Nephron progenitor cell (in vitro differentiated cells): ENCODE data around the gene CDC42BPA.
"Not testable (repeated sequence)": the region's sequence is repeated elsewhere in the genome, so short reads cannot be mapped to it uniquely, and the experiment has no call there.

ENCODE experiments used
- DNase-seq: peaks from one replicate; pipeline ENCODE4 v3.0.0; 2021
- H3K27ac Mint-ChIP-seq: 2 replicates; pipeline ENCODE4 v1.8.0; 2021; ENCODE audit warnings: mild to moderate bottlenecking, moderate library complexity, mixed read lengths
- H3K27me3 Mint-ChIP-seq: 2 replicates; pipeline ENCODE4 v1.8.0; 2021; ENCODE audit warnings: mild to moderate bottlenecking, low read depth, mixed read lengths; ENCODE audit not compliant: poor library complexity
- H3K36me3 Mint-ChIP-seq: 2 replicates; pipeline ENCODE4 v1.8.0; 2021; ENCODE audit warnings: low read depth, mixed read lengths
- H3K4me1 Mint-ChIP-seq: 2 replicates; pipeline ENCODE4 v1.8.0; 2021; ENCODE audit warnings: mixed read lengths
- H3K4me3 Mint-ChIP-seq: 2 replicates; pipeline ENCODE4 v1.8.0; 2021; ENCODE audit warnings: mild to moderate bottlenecking, moderate library complexity, mixed read lengths
- H3K9me3 Mint-ChIP-seq: 2 replicates; pipeline ENCODE4 v1.8.0; 2021; ENCODE audit warnings: mild to moderate bottlenecking, moderate library complexity, mixed read lengths
- CTCF ChIP-seq: fragments of 200-600 bp; sonication (generic); IDR thresholded peaks from 2 replicates; pipeline ENCODE4 v1.5.0; 2021; ENCODE audit warnings: antibody characterized with exemption

Gene CDC42BPA

GRCh38 chr1:227009937-227010336 lies 308.4 kb downstream of the CDC42BPA start:
- DNase-seq = no peak
- H3K4me3 Mint-ChIP-seq = no peak overlapping the region
- no peaks in the 10 kb centered on the region for H3K9me3 Mint-ChIP-seq
- no peaks in the 10 kb centered on the region for H3K4me1 Mint-ChIP-seq
- H3K36me3 Mint-ChIP-seq = peaks cover 6% of the 10 kb centered on the region
- no peak overlapping the region for H3K27ac Mint-ChIP-seq
- TF ChIP-seq CTCF = no peak
- no peaks in the 10 kb centered on the region for H3K27me3 Mint-ChIP-seq

- TF ChIP-seq CTCF = no peak
- Mint-ChIP-seq H3K4me3 (no peak overlapping the region), H3K36me3 (peaks cover 27% of the 10 kb centered on the region), H3K27me3 (no peaks in the 10 kb centered on the region), H3K4me1 (no peaks in the 10 kb centered on the region), H3K27ac (no peak overlapping the region), H3K9me3 (no peaks in the 10 kb centered on the region)
- DNase-seq = no peak
Measured at GRCh38 chr1:227006226-227006796, 312.0 kb downstream of the CDC42BPA start.

GRCh38 chr1:227004796-227005195 lies 313.5 kb downstream of the CDC42BPA start:
- H3K27me3 Mint-ChIP-seq = no peaks in the 10 kb centered on the region

GRCh38 chr1:227003165-227003564 lies 315.1 kb downstream of the CDC42BPA start:
- no peak for DNase-seq
- H3K27ac Mint-ChIP-seq = no peak overlapping the region
- H3K4me3 Mint-ChIP-seq = no peak overlapping the region
- H3K36me3 Mint-ChIP-seq = peaks cover 50% of the 10 kb centered on the region
- TF ChIP-seq CTCF = no peak
- no peaks in the 10 kb centered on the region for H3K27me3 Mint-ChIP-seq
- H3K9me3 Mint-ChIP-seq = peaks cover 20% of the 10 kb centered on the region
- no peaks in the 10 kb centered on the region for H3K4me1 Mint-ChIP-seq

More at GRCh38 chr1:227004796-227005195, 313.5 kb downstream of the CDC42BPA start:
- Mint-ChIP-seq H3K4me3 (no peak overlapping the region), H3K4me1 (no peaks in the 10 kb centered on the region), H3K27ac (no peak overlapping the region), H3K36me3 (peaks cover 33% of the 10 kb centered on the region), H3K9me3 (peaks cover 7% of the 10 kb centered on the region)
- no peak for TF ChIP-seq CTCF
- no peak for DNase-seq

GRCh38 chr1:227002531-227003049 lies 315.7 kb downstream of the CDC42BPA start:
- Mint-ChIP-seq H3K36me3 (peaks cover 55% of the 10 kb centered on the region), H3K27ac (no peak overlapping the region), H3K9me3 (peaks cover 26% of the 10 kb centered on the region), H3K4me1 (no peaks in the 10 kb centered on the region), H3K4me3 (no peak overlapping the region), H3K27me3 (no peaks in the 10 kb centered on the region)
- no peak for DNase-seq
- TF ChIP-seq CTCF = no peak

- Mint-ChIP-seq H3K9me3 (peaks cover 29% of the 10 kb centered on the region), H3K4me1 (peaks cover 20% of the 10 kb centered on the region), H3K36me3 (peaks cover 63% of the 10 kb centered on the region)
- H3K4me3 Mint-ChIP-seq, DNase-seq, H3K27me3 Mint-ChIP-seq, H3K27ac Mint-ChIP-seq: not testable (repeated sequence)
Measured at GRCh38 chr1:226999579-226999978, 318.7 kb downstream of the CDC42BPA start.
